RWPE1 (cell line): ENCODE data around the gene MCFD2.

Source experiments
- CTCF ChIA-PET: fragments of 350-600 bp; sonication (Branson Sonifier 250); formaldehyde crosslinking; extraction: SDS; loops from one replicate; lab custom pipeline; 2021; lab: Yijun Ruan, JAX
- POLR2A ChIA-PET: fragments of 400-600 bp; formaldehyde crosslinking; extraction: SDS; loops from one replicate; lab custom pipeline; 2020; ENCODE audit warnings: antibody characterized with exemption; ENCODE audit not compliant: low non-redundant PET; lab: Yijun Ruan, JAX
- DNase-seq: peaks from one replicate; pipeline ENCODE4 v3.0.0; 2012; ENCODE audit warnings: low spot score
- H3K27ac ChIP-seq: fragments of 450-650 bp; 2 replicates; pipeline ENCODE4 v1.5.1; 2017
- CTCF ChIP-seq: fragments of 450-650 bp; conservative IDR thresholded peaks from 2 replicates; pipeline ENCODE4 v1.5.1; 2017; ENCODE audit warnings: low read depth, mild to moderate bottlenecking

Gene MCFD2

GRCh38 chr2:46898024-46898423, 17.6 kb downstream of the MCFD2 start:
- DNase-seq = no peak
- no peak overlapping the region for H3K27ac ChIP-seq
- TF ChIP-seq CTCF = no peak
- CTCF ChIA-PET = no interaction called here
- POLR2A ChIA-PET = no interaction called here

- no peak for TF ChIP-seq CTCF
- no peak overlapping the region for H3K27ac ChIP-seq
- CTCF ChIA-PET = no interaction called here
- no peak for DNase-seq
- POLR2A ChIA-PET = no interaction called here
These were observed 22.2 kb downstream of the MCFD2 start for GRCh38 chr2:46893269-46893939.

GRCh38 chr2:46891956-46892553, 23.6 kb downstream of the MCFD2 start:
- no peak for DNase-seq
- H3K27ac ChIP-seq = no peak overlapping the region
- CTCF ChIA-PET = interaction anchor here (0.7 to 1.2 kb wide), 2 partner anchors 222 to 431 kb away, joined by 5 to 6 read pairs; no protein-coding TSS in a partner anchor
- POLR2A ChIA-PET = no interaction called here
- no peak for TF ChIP-seq CTCF

- TF ChIP-seq CTCF = no peak
- no peak for DNase-seq
- H3K27ac ChIP-seq = no peak overlapping the region
- POLR2A ChIA-PET = no interaction called here
- CTCF ChIA-PET = interaction anchor here (0.6 to 2.3 kb wide), 6 partner anchors 11 to 895 kb away, joined by 3 to 12 read pairs (median 4); no protein-coding TSS in a partner anchor
These were observed 27.1 kb downstream of the MCFD2 start for GRCh38 chr2:46888421-46888952.

GRCh38 chr2:46887028-46887885, 28.3 kb downstream of the MCFD2 start:
- no peak for TF ChIP-seq CTCF
- ChIA-PET POLR2A (no interaction called here), CTCF (interaction anchor here (0.8 to 2.3 kb wide), 2 partner anchors 231 to 256 kb away, joined by 3 to 12 read pairs; no protein-coding TSS in a partner anchor)
- H3K27ac ChIP-seq = no peak overlapping the region
- no peak for DNase-seq
